Measurements from ENCODE around the gene SERINC3. TPM values are rescaled to one million over a fixed set of nuclear protein-coding genes. Genes with fewer than 3 reads are reported as not detected.
A peak's percentile ranks its signal among the peaks of the same experiment; 100 is the strongest.

The SERINC3 gene
- 44.1 and 47.2 TPM in 2 replicates for total RNA-seq (2021; fragmentation: NEBNext Ultra II Directional; extraction: Animal tissue kit (Norgen Biotek cat#: 25700))
- 51.7 and 66.0 TPM in 2 replicates for polyA plus RNA-seq (2011; rRNA removed)
- polyA plus RNA-seq (2011; cell fraction: cytosol; rRNA removed), result 49.0 TPM
- polyA plus RNA-seq (2011; cell fraction: nucleus; rRNA removed), result 38.3 TPM
- 27.7 to 35.0 TPM (median 31.8 TPM) in 4 replicates for polyA plus RNA-seq (2012, experiment 1 of 2)
- polyA plus RNA-seq (2012, experiment 2 of 2), result 7.5 TPM
- 75.8 TPM for polyA plus RNA-seq (2013, experiment 1 of 2)
- polyA plus RNA-seq (2013, experiment 2 of 2), result 95.9 TPM
- polyA minus RNA-seq (2011; rRNA and poly(A)+ RNA removed), result 217 and 222 TPM in 2 replicates
- 76.8 TPM for polyA minus RNA-seq (2011; cell fraction: cytosol; rRNA and poly(A)+ RNA removed)
- 56.2 TPM for polyA minus RNA-seq (2011; cell fraction: nucleus; rRNA and poly(A)+ RNA removed)
- long read RNA-seq, experiment 1, full-length matches to known transcripts, result 6 of 31 reads
- long read RNA-seq, experiment 1, partial matches to known transcripts, result 10 of 31 reads
- long read RNA-seq, experiment 1, other reads (novel, unspliced or antisense), result 15 of 31 reads
- long read RNA-seq, experiment 2, full-length matches to known transcripts, result 71 of 79 reads
- long read RNA-seq, experiment 2, partial matches to known transcripts, result 3 of 79 reads
- long read RNA-seq, experiment 2, other reads (novel, unspliced or antisense), result 5 of 79 reads

GRCh38 chr20:44521484-44522481 lies at the start of gene SERINC3:
TSS of gene SERINC3 (minus strand) at chr20:44522070. CDS start at chr20:44521951, 119 bp downstream.
- no peak within 1 kb of the TSS for H3K4ac ChIP-seq (replicated peaks; ENCODE audit: insufficient read length, low read depth, low read length)
- FAIRE-seq, result no peak
- H3K4me1 ChIP-seq (replicated peaks in 1 of 4; ENCODE audit: control insufficient read depth in 3 of 4, insufficient read depth in 4 of 4, low read length in 3 of 4), result peaks cover 2 to 13% (median 5%) of the 10 kb centered on the region in 4 experiments; a peak in 4 of 7 replicates
- peak within 1 kb of the TSS; percentile 65 for H3K56ac ChIP-seq (replicated peaks; ENCODE audit: insufficient read length, low read depth, low read length)
- H3K79me1 ChIP-seq (ENCODE audit: low read depth, low read length), result no peaks in the 10 kb centered on the region; the same call in 1 of the 2 replicates
- peak within 1 kb of the TSS; percentile 76 for H2AFZ ChIP-seq (ENCODE audit: low read length)
- no peak within 1 kb of the TSS for H2AK5ac ChIP-seq (ENCODE audit: low read depth, low read length)
- H3K18ac ChIP-seq (ENCODE audit: extremely low read depth, low read length), result no peak within 1 kb of the TSS
- CTCF ChIA-PET (ENCODE audit: partially characterized antibody), result interaction anchor here (0.6 to 1.8 kb wide), 8 partner anchors 11 to 167 kb away, joined by 3 to 7 read pairs (median 4); partner anchors contain the start of gene TTPAL
- H3K23me2 ChIP-seq (ENCODE audit: low read depth, low read length), result peaks cover 6% of the 10 kb centered on the region
- no peak within 1 kb of the TSS for H2BK120ac ChIP-seq (replicated peaks; ENCODE audit: low read depth, low read length)
- H3K36me3 ChIP-seq (ENCODE audit: control insufficient read depth in 2 of 4, insufficient read depth in 4 of 4, low read length in 3 of 4), result no peaks in the 10 kb centered on the region
- H3K27me3 ChIP-seq (replicated peaks in 1 of 4; ENCODE audit: control insufficient read depth in 3 of 4, extremely low read depth in 1 of 4, insufficient read depth in 3 of 4, low read length in 3 of 4), result no peaks in the 10 kb centered on the region
- peaks cover 0 to 7% of the 10 kb centered on the region in 2 experiments for H4K20me1 ChIP-seq (replicated peaks in 1 of 2; ENCODE audit: control insufficient read depth in 1 of 2, insufficient read depth in 2 of 2, low read length in 2 of 2)
- H4K91ac ChIP-seq (replicated peaks; ENCODE audit: insufficient read length, low read length), result no peak within 1 kb of the TSS
- H4K8ac ChIP-seq (ENCODE audit: extremely low read depth, insufficient read depth, low read length), result peak within 1 kb of the TSS; percentile 80
- peak within 1 kb of the TSS; percentile 62; the same call in 1 of the 2 replicates for H3K27ac ChIP-seq (ENCODE audit: low read depth, low read length)
- H3K4me3 ChIP-seq (ENCODE audit: extremely low read depth in 1 of 4, insufficient read depth in 2 of 4, low read depth in 3 of 4, low read length in 4 of 4), result peak within 1 kb of the TSS; percentile 76 to 98 (median 90)
- peak within 1 kb of the TSS; percentile 41 for H4K5ac ChIP-seq (ENCODE audit: insufficient read length, low read depth, low read length)
- H3K9me3 ChIP-seq (ENCODE audit: insufficient read depth in 2 of 2, low read depth in 1 of 2, low read length in 1 of 2), result no peaks in the 10 kb centered on the region; a peak in 1 of 4 replicates
- no peak within 1 kb of the TSS for H3K23ac ChIP-seq (ENCODE audit: insufficient read length)
- 2% methylated on average over 48 of the region's 49 CpGs; no CpG with 5 or more reads in 1 of the 2 experiments for WGBS, 2 experiments (ENCODE audit: extremely low coverage in 1 of 2, insufficient coverage in 1 of 2, insufficient read length in 1 of 2, insufficient replicate concordance in 2 of 2, low coverage in 1 of 2, low lambda C conversion rate in 2 of 2, missing lambda C conversion rate in 1 of 2)
- no peak within 1 kb of the TSS for H3K14ac ChIP-seq (ENCODE audit: insufficient read length)
- DNase-seq (ENCODE audit: low read depth in 1 of 2, low spot score in 2 of 2), result peak; percentile 59 to 94
- H3K79me2 ChIP-seq (ENCODE audit: control insufficient read depth in 1 of 2, insufficient read depth in 2 of 2, low read length in 2 of 2), result peaks cover 7 to 39% of the 10 kb centered on the region in 2 experiments
- POLR2A ChIA-PET (ENCODE audit: partially characterized antibody), result interaction anchor here (0.6 to 1.0 kb wide), 3 partner anchors 12 to 71 kb away, joined by 3 to 4 read pairs (median 3); no protein-coding TSS in a partner anchor
- peak within 1 kb of the TSS; percentile 46 to 75 for H3K4me2 ChIP-seq (ENCODE audit: insufficient read depth in 1 of 2, low read depth in 2 of 2, low read length in 2 of 2)
- no peak within 1 kb of the TSS for H2BK15ac ChIP-seq (ENCODE audit: low read length)
- no peak within 1 kb of the TSS for H2BK20ac ChIP-seq (ENCODE audit: low read length)
- H2BK5ac ChIP-seq (ENCODE audit: low read depth, low read length), result peak within 1 kb of the TSS; percentile 92
- H3K9ac ChIP-seq (replicated peaks in 1 of 4; ENCODE audit: extremely low read depth in 1 of 4, low read depth in 3 of 4, low read length in 3 of 4), result peak within 1 kb of the TSS; percentile 58 to 80 (median 64)
- H2BK12ac ChIP-seq (ENCODE audit: low read depth, low read length), result no peak within 1 kb of the TSS
- TF ChIP-seq CBX8 (IDR thresholded peaks at IDR 0.05; ENCODE audit: borderline replicate concordance, low read depth, low read length) (no peak), SP4 (IDR thresholded peaks at IDR 0.05; ENCODE audit: low read length) (0 out of 2 replicates have a peak, but pooled peaks have one; percentile 56), SIX5 (IDR thresholded peaks at IDR 0.05; ENCODE audit: low read depth, low read length) (no peak), ATF2 (IDR thresholded peaks at IDR 0.05; ENCODE audit: low read length) (no peak), GTF2F1 (IDR thresholded peaks at IDR 0.05; ENCODE audit: borderline replicate concordance, low read depth, low read length) (no peak)
